HG02981 (cell line): Measurements from ENCODE around the gene THSD4.
"Not testable (repeated sequence)": the region's sequence is repeated elsewhere in the genome, so short reads cannot be mapped to it uniquely, and the experiment has no call there.

Source experiments
- ATAC-seq: cut with Tn5 transposase; IDR thresholded peaks from one replicate; pipeline ENCODE4 v1.9.1; 2021; ENCODE audit warnings: mild to moderate bottlenecking, moderate library complexity; ENCODE audit not compliant: unreplicated experiment

The THSD4 gene

GRCh38 chr15:71319424-71319823, 204.2 kb downstream of the THSD4 start:
- not testable (repeated sequence) for ATAC-seq

GRCh38 chr15:71319935-71320334, 204.7 kb downstream of the THSD4 start:
- ATAC-seq = no peak

- ATAC-seq = no peak
Observed at GRCh38 chr15:71323082-71323481, 207.8 kb downstream of the THSD4 start.

- no peak for ATAC-seq
Observed at GRCh38 chr15:71323584-71323983, 208.3 kb downstream of the THSD4 start.

GRCh38 chr15:71325481-71325880, 210.2 kb downstream of the THSD4 start:
- ATAC-seq = no peak

- ATAC-seq = no peak
Observed at GRCh38 chr15:71328453-71328852, 213.2 kb downstream of the THSD4 start.

- no peak for ATAC-seq
Observed at GRCh38 chr15:71329041-71329440, 213.8 kb downstream of the THSD4 start.

GRCh38 chr15:71329497-71330260, 214.4 kb downstream of the THSD4 start:
- ATAC-seq = no peak

GRCh38 chr15:71330638-71331162, 215.4 kb downstream of the THSD4 start:
- ATAC-seq = no peak

- no peak for ATAC-seq
Observed at GRCh38 chr15:71331173-71331572, 215.9 kb downstream of the THSD4 start.

GRCh38 chr15:71332431-71333004, 217.2 kb downstream of the THSD4 start:
- ATAC-seq = no peak

GRCh38 chr15:71333136-71333700, 217.9 kb downstream of the THSD4 start:
- ATAC-seq = no peak

GRCh38 chr15:71333839-71334238, 218.6 kb downstream of the THSD4 start:
- no peak for ATAC-seq

GRCh38 chr15:71334434-71334833, 219.2 kb downstream of the THSD4 start:
- no peak for ATAC-seq

- no peak for ATAC-seq
Observed at GRCh38 chr15:71334873-71335272, 219.6 kb downstream of the THSD4 start.

GRCh38 chr15:71335591-71335990, 220.3 kb downstream of the THSD4 start:
- no peak for ATAC-seq

- no peak for ATAC-seq
Observed at GRCh38 chr15:71336671-71337070, 221.4 kb downstream of the THSD4 start.

GRCh38 chr15:71337197-71337845, 222.1 kb downstream of the THSD4 start:
- ATAC-seq = no peak

GRCh38 chr15:71338265-71338664, 223.0 kb downstream of the THSD4 start:
- ATAC-seq = no peak

GRCh38 chr15:71338827-71339542, 223.7 kb downstream of the THSD4 start:
- ATAC-seq = no peak
